OCI-LY7 (cell line): ENCODE measurements around the gene TMEM181. TPM values are rescaled to one million over a fixed set of nuclear protein-coding genes. Genes with fewer than 3 reads are reported as not detected.
"Not testable (repeated sequence)": the region's sequence is repeated elsewhere in the genome, so short reads cannot be mapped to it uniquely, and the experiment has no call there.

Experiments
- BruUV-seq: library from RNA; stranded (reverse); fragments of 400-500 nt; replicated peaks from 2 replicates; lab custom pipeline; 2021; lab: Mats Ljungman, UMichigan
- CTCF ChIA-PET: fragments of 300-600 bp; sonication (Branson Sonifier 250); formaldehyde crosslinking; loops from one replicate; lab custom pipeline; 2022; ENCODE audit warnings: antibody characterized with exemption; ENCODE audit not compliant: unreplicated experiment; lab: Charles Lee
- POLR2A ChIA-PET: fragments of 300-600 bp; sonication (Branson Sonifier 250); formaldehyde crosslinking; loops from one replicate; lab custom pipeline; 2022; ENCODE audit warnings: antibody characterized with exemption; lab: Charles Lee
- DNase-seq: peaks from one replicate; pipeline ENCODE4 v3.0.0-alpha.2; 2015; ENCODE audit warnings: low spot score
- H2AFZ ChIP-seq: fragments of 200-600 bp; sonication (generic), shearing (Covaris generic); 2 replicates; pipeline ENCODE4 v1.6.1; 2014; ENCODE audit warnings: mild to moderate bottlenecking, antibody characterized with exemption, low read length, moderate library complexity
- H3K27ac ChIP-seq: fragments of 200-600 bp; sonication (generic); 2 replicates; pipeline ENCODE4 v1.5.1; 2014; ENCODE audit warnings: mixed run types, low read depth, mild to moderate bottlenecking, moderate library complexity, low read length, inconsistent platforms; ENCODE audit not compliant: poor library complexity, severe bottlenecking
- H3K36me3 ChIP-seq: fragments of 200-600 bp; sonication (generic); 2 replicates; pipeline ENCODE4 v1.6.1; 2014; ENCODE audit warnings: mild to moderate bottlenecking, antibody characterized with exemption, low read length, moderate library complexity, mixed read lengths; ENCODE audit not compliant: insufficient read depth
- H3K4me1 ChIP-seq: fragments of 200-600 bp; sonication (generic); 2 replicates; pipeline ENCODE4 v1.5.1; 2014; ENCODE audit warnings: mild to moderate bottlenecking, low read length; ENCODE audit not compliant: insufficient read depth, poor library complexity, severe bottlenecking
- H3K4me2 ChIP-seq: fragments of 200-600 bp; sonication (generic); 2 replicates; pipeline ENCODE4 v1.6.1; 2014; ENCODE audit warnings: mild to moderate bottlenecking, low read length
- H3K4me3 ChIP-seq: fragments of 200-600 bp; sonication (generic); 2 replicates; pipeline ENCODE4 v1.5.1; 2014; ENCODE audit warnings: mild to moderate bottlenecking, low read depth, low read length; ENCODE audit not compliant: poor library complexity, severe bottlenecking
- H3K79me2 ChIP-seq: fragments of 200-600 bp; sonication (generic); 2 replicates; pipeline ENCODE4 v1.6.1; 2016; ENCODE audit warnings: low read depth, mild to moderate bottlenecking, low read length, moderate library complexity, mixed read lengths; ENCODE audit not compliant: insufficient read depth
- H3K9me2 ChIP-seq: fragments of 200-600 bp; sonication (generic); 2 replicates; pipeline ENCODE4 v1.6.1; 2016; ENCODE audit warnings: mild to moderate bottlenecking, low read length, mixed read lengths; ENCODE audit not compliant: insufficient read depth
- H3K9me3 ChIP-seq: fragments of 200-600 bp; sonication (generic); 2 replicates; pipeline ENCODE4 v1.6.1; 2014; ENCODE audit warnings: mild to moderate bottlenecking, mixed run types, low read length, mixed read lengths
- H4K20me1 ChIP-seq: fragments of 200-600 bp; sonication (generic); 2 replicates; pipeline ENCODE4 v1.6.1; 2014; ENCODE audit warnings: mild to moderate bottlenecking, antibody characterized with exemption, low read length, moderate library complexity, mixed read lengths; ENCODE audit not compliant: insufficient read depth
- CTCF ChIP-seq: fragments of 200-600 bp; sonication (generic); conservative IDR thresholded peaks from 2 replicates; pipeline ENCODE4 v1.5.1; 2014; ENCODE audit warnings: mild to moderate bottlenecking, antibody characterized with exemption, low read length, moderate library complexity, mixed read lengths
- EZH2phosphoT487 ChIP-seq: fragments of 200-600 bp; sonication (generic); IDR thresholded peaks from 2 replicates; pipeline ENCODE4 v1.6.1; 2018; ENCODE audit warnings: low read depth, borderline replicate concordance, mild to moderate bottlenecking, mixed run types, antibody characterized with exemption, low read length, moderate library complexity, mixed read lengths
- intact Hi-C: fragments of 100-400 bp; cut with micrococcal nuclease; formaldehyde crosslinking; loops from one replicate; pipeline ENCODE4 v1.10.0; 2022; ENCODE audit not compliant: unreplicated experiment
- total RNA-seq, 2 experiments: library from RNA; depleted of rRNA in 1 of 2; stranded (reverse); fragments of >200 nt in 1 of 2; shearing (Covaris generic) in 1 of 2; gene quantifications; 2 replicates each; pipeline ENCODE4 v1.2.3, GENCODE V29; 2014 to 2022

Gene TMEM181
- total RNA-seq, 2 experiments from 2014 or later: 8.0 to 12.5 TPM

- POLR2A ChIA-PET: interaction anchor here (0.6 kb wide), 1 partner anchor 53 kb away, joined by 3 read pairs; no protein-coding TSS in a partner anchor
- no peak for TF ChIP-seq CTCF
- no peak for TF ChIP-seq EZH2phosphoT487
- no peak overlapping the region for H3K27ac ChIP-seq
- BruUV-seq: no TSS peak
- H2AFZ ChIP-seq: no peak overlapping the region
- no peak overlapping the region for H3K4me2 ChIP-seq
- no peak overlapping the region for H3K4me3 ChIP-seq
- H3K36me3 ChIP-seq: no peaks in the 10 kb centered on the region
- no peaks in the 10 kb centered on the region for H3K4me1 ChIP-seq
- no peaks in the 10 kb centered on the region for H3K9me2 ChIP-seq
- intact Hi-C loops: no loop called here
- no peaks in the 10 kb centered on the region for H3K79me2 ChIP-seq
- H3K9me3 ChIP-seq: no peaks in the 10 kb centered on the region
- H4K20me1 ChIP-seq: no peaks in the 10 kb centered on the region
- DNase-seq: no peak
- CTCF ChIA-PET: no interaction called here
Observed at GRCh38 chr6:158674342-158675131, 114.6 kb downstream of the TMEM181 start.

- BruUV-seq, H3K4me3 ChIP-seq, POLR2A ChIA-PET, H3K27ac ChIP-seq, H3K4me1 ChIP-seq, H3K9me2 ChIP-seq, DNase-seq, CTCF ChIA-PET, H4K20me1 ChIP-seq, H3K9me3 ChIP-seq, H3K79me2 ChIP-seq, H3K36me3 ChIP-seq, H2AFZ ChIP-seq, H3K4me2 ChIP-seq, intact Hi-C loops: not testable (repeated sequence)
Observed at GRCh38 chr6:158677094-158677493, 117.2 kb downstream of the TMEM181 start.

- Histone ChIP-seq H2AFZ (no peak overlapping the region), H3K27ac (no peak overlapping the region), H3K9me3 (no peaks in the 10 kb centered on the region), H4K20me1 (no peaks in the 10 kb centered on the region), H3K36me3 (no peaks in the 10 kb centered on the region), H3K4me3 (no peak overlapping the region), H3K4me1 (no peaks in the 10 kb centered on the region), H3K79me2 (no peaks in the 10 kb centered on the region), H3K9me2 (no peaks in the 10 kb centered on the region), H3K4me2 (no peak overlapping the region)
- CTCF ChIA-PET: no interaction called here
- DNase-seq: no peak
- no peak for TF ChIP-seq CTCF
- TF ChIP-seq EZH2phosphoT487: no peak
- intact Hi-C loops: no loop called here
- no TSS peak for BruUV-seq
- POLR2A ChIA-PET: no interaction called here
Observed at GRCh38 chr6:158677906-158678578, 118.2 kb downstream of the TMEM181 start.
